Measurements from ENCODE around the gene MCIDAS.

DNA sequence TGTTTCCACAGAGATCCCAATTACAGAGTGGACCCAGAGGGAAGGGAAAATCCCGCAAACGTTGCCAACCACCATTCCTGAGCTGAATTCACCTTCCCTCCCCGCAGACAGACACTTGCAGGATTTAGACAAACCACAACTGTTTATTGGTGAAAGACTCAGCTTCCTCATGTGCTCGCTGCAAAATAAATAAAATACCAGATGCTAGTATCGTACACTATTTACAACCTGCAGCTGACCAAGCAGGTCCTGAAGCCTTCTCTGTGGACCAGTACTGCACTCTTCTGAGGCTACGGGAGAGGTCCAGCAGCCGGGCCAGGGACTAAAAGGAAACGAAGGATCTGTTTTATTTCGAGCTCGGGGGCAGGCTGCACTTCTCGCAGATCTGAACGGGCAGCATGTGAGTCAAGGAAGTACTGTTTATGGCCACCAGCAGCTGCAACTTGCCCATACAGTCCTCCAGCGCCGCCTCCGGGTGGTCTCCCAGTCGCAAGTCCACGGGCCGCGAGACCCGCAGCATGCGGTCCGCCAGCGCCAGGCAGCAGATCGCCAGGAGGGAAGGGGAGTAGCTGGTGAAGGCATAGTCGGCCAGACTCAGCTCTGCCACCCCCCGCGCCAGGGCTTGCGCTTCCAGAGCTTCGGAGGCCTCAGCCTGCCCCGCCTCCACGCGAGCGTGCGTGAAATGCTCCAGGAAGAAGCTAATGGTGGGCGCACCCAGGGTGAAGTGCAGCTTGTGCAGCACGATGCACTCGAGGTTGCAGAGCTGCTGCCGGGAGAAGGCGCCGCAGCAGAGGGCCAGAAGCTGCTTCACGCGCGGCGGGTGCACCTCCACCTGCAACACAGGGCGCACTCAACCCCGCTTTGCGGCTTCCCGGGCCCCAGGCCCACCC is 4.2 kb upstream of the MCIDAS start:
- TF ChIP-seq, protein P1, sequence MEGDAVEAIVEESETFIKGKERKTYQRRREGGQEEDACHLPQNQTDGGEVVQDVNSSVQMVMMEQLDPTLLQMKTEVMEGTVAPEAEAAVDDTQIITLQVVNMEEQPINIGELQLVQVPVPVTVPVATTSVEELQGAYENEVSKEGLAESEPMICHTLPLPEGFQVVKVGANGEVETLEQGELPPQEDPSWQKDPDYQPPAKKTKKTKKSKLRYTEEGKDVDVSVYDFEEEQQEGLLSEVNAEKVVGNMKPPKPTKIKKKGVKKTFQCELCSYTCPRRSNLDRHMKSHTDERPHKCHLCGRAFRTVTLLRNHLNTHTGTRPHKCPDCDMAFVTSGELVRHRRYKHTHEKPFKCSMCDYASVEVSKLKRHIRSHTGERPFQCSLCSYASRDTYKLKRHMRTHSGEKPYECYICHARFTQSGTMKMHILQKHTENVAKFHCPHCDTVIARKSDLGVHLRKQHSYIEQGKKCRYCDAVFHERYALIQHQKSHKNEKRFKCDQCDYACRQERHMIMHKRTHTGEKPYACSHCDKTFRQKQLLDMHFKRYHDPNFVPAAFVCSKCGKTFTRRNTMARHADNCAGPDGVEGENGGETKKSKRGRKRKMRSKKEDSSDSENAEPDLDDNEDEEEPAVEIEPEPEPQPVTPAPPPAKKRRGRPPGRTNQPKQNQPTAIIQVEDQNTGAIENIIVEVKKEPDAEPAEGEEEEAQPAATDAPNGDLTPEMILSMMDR (IDR thresholded peaks at IDR 0.05) = no peak
- no peak for TF ChIP-seq POLR2A (IDR thresholded peaks at IDR 0.05)

All from testis (tissue), 2 donors.